Endothelial cell of umbilical vein (primary cell): ENCODE data around the gene TNS1. TPM values are rescaled to one million over a fixed set of nuclear protein-coding genes. Genes with fewer than 3 reads are reported as not detected.

Experiments
- BruUV-seq: library from RNA; stranded (reverse); fragments of 400-500 nt; replicated peaks from 2 replicates; lab custom pipeline; 2021; lab: Mats Ljungman, UMichigan
- CTCF ChIA-PET: fragments of 300-600, 350-600 bp; sonication (Branson Sonifier 250); formaldehyde crosslinking; loops from one replicate; lab custom pipeline; 2021; ENCODE audit warnings: antibody characterized with exemption, inconsistent platforms; lab: Charles Lee
- POLR2A ChIA-PET: fragments of 300-600, 350-600 bp; sonication (Branson Sonifier 250); formaldehyde crosslinking; loops from one replicate; lab custom pipeline; 2021; ENCODE audit warnings: antibody characterized with exemption, inconsistent platforms; lab: Charles Lee
- DNase-seq: peaks from one replicate; pipeline ENCODE4 v3.0.0-alpha.2; 2011; ENCODE audit warnings: low read depth, low spot score
- FAIRE-seq: peaks from 2 replicates; lab custom pipeline; 2011; peaks lifted over from hg19 to GRCh38; lab: Jason Lieb, UNC
- H2AFZ ChIP-seq: 2 replicates; pipeline ENCODE4 v1.6.0; 2012; ENCODE audit warnings: low read depth, low read length, control low read depth, inconsistent platforms
- H3K27ac ChIP-seq: 2 replicates; pipeline ENCODE4 v1.5.1; 2011; ENCODE audit warnings: low read depth, mild to moderate bottlenecking, control low read depth, low read length, moderate library complexity; ENCODE audit not compliant: insufficient read depth
- H3K27me3 ChIP-seq, 2 experiments: 2 replicates each; pipeline versions ENCODE4 v1.6.0 to v1.6.1; 2011; ENCODE audit warnings: low read length in 2 of 2, mixed read lengths in 1 of 2; ENCODE audit not compliant: control insufficient read depth in 2 of 2, insufficient read depth in 2 of 2
- H3K36me3 ChIP-seq, 2 experiments: 2 replicates in 1 of 2; 3 replicates in 1 of 2; pipeline ENCODE4 v1.5.1; 2011; ENCODE audit warnings: low read length in 2 of 2, mild to moderate bottlenecking in 1 of 2, moderate library complexity in 1 of 2; ENCODE audit not compliant: control insufficient read depth in 2 of 2, insufficient read depth in 2 of 2; ENCODE audit errors: extremely low read depth in 1 of 2
- H3K4me1 ChIP-seq: 3 replicates; pipeline ENCODE4 v1.5.1; 2011; ENCODE audit warnings: mild to moderate bottlenecking, low read length; ENCODE audit not compliant: control insufficient read depth, insufficient read depth; ENCODE audit errors: extremely low read depth
- H3K4me2 ChIP-seq: 2 replicates; pipeline ENCODE4 v1.6.1; 2011; ENCODE audit warnings: low read length, control low read depth, mixed read lengths; ENCODE audit not compliant: insufficient read depth
- H3K4me3 ChIP-seq, 3 experiments: fragments of 200-600 bp in 1 of 3; sonication (generic), shearing (Covaris generic) in 1 of 3; replicated peaks in 1 of 3; 2 replicates each; pipeline ENCODE4 v1.5.1; 2011 to 2016; ENCODE audit warnings: control low read depth in 3 of 3, low read length in 3 of 3, mild to moderate bottlenecking in 2 of 3, inconsistent platforms in 1 of 3, low read depth in 1 of 3, moderate library complexity in 1 of 3; ENCODE audit not compliant: insufficient read depth in 1 of 3
- H3K79me2 ChIP-seq: 2 replicates; pipeline ENCODE4 v1.6.0; 2012; ENCODE audit warnings: low read length, inconsistent platforms; ENCODE audit not compliant: control insufficient read depth, insufficient read depth
- H3K9ac ChIP-seq: replicated peaks from 2 replicates; pipeline ENCODE3; 2011; ENCODE audit warnings: low read length, control low read depth; ENCODE audit not compliant: insufficient read depth; ENCODE audit errors: extremely low read depth
- H3K9me1 ChIP-seq: replicated peaks from 3 replicates; pipeline ENCODE4 v1.6.0; 2011; ENCODE audit warnings: mild to moderate bottlenecking, low read length; ENCODE audit not compliant: control insufficient read depth, insufficient read depth; ENCODE audit errors: extremely low read depth
- H3K9me3 ChIP-seq: replicated peaks from 2 replicates; pipeline ENCODE4 v1.5.1; 2012; ENCODE audit warnings: low read length, inconsistent platforms; ENCODE audit not compliant: control insufficient read depth, insufficient read depth
- H4K20me1 ChIP-seq: replicated peaks from 2 replicates; pipeline ENCODE3; 2011; ENCODE audit warnings: mild to moderate bottlenecking, low read length; ENCODE audit not compliant: control insufficient read depth, insufficient read depth; ENCODE audit errors: extremely low read depth
- CTCF ChIP-seq, 2 donors: IDR thresholded peaks; 1 replicate in 1 of 2; 2 replicates in 1 of 2; pipeline ENCODE4 v1.5.1; 2011; ENCODE audit warnings: low read length in 2 of 2, mild to moderate bottlenecking in 2 of 2, moderate library complexity in 2 of 2, control low read depth in 1 of 2, inconsistent platforms in 1 of 2, low read depth in 1 of 2; ENCODE audit not compliant: insufficient read depth in 1 of 2; ENCODE audit errors: extremely low read depth in 1 of 2
- EZH2 ChIP-seq: IDR thresholded peaks from 2 replicates; pipeline ENCODE4 v1.6.1; 2012; ENCODE audit warnings: borderline replicate concordance, low read depth, mild to moderate bottlenecking, moderate library complexity, low read length, inconsistent platforms; ENCODE audit not compliant: severe bottlenecking
- FOS ChIP-seq: IDR thresholded peaks from 2 replicates; pipeline ENCODE4 v1.6.1; 2011; ENCODE audit warnings: mild to moderate bottlenecking, low read length, moderate library complexity, borderline replicate concordance; ENCODE audit not compliant: insufficient read depth
- MYC ChIP-seq: IDR thresholded peaks from one replicate; pipeline ENCODE4 v1.6.1; 2011; ENCODE audit warnings: mild to moderate bottlenecking, low read depth, low read length
- POLR2A ChIP-seq: IDR thresholded peaks from 2 replicates; pipeline ENCODE4 v1.6.1; 2012; ENCODE audit warnings: low read depth, mild to moderate bottlenecking, control low read depth, low read length
- POLR2AphosphoS5 ChIP-seq: IDR thresholded peaks from 2 replicates; pipeline ENCODE4 v1.6.1; 2012; ENCODE audit warnings: low read depth, mild to moderate bottlenecking, control low read depth, low read length, moderate library complexity; ENCODE audit not compliant: insufficient read depth
- dilution Hi-C: fragments of 300-500 bp; cut with MboI; formaldehyde crosslinking; loops from one replicate; pipeline ENCODE4 v1.15.0; 2019; ENCODE audit warnings: low sequenced_read_pairs; ENCODE audit not compliant: extremely low pct_ligation_motif_present
- intact Hi-C: fragments of 100-400 bp; cut with micrococcal nuclease; formaldehyde crosslinking; loops from one replicate; pipeline ENCODE4 v1.10.0; 2022
- polyA plus RNA-seq, 4 experiments: library from polyadenylated mRNA; depleted of rRNA in 3 of 4; stranded (reverse) in 3 of 4; unstranded in 1 of 4; fragments of >200 nt; gene quantifications; 2 replicates each; pipeline versions ENCODE4 v1.2.1 to v1.2.3, GENCODE V29; 2011 to 2012; ENCODE audit warnings: missing spikeins in 1 of 4
- total RNA-seq: library from RNA; stranded (reverse); gene quantifications from 2 replicates; pipeline ENCODE4 v1.2.3, GENCODE V29; 2021
- TF ChIP-seq, protein P1 (sequence below): IDR thresholded peaks from 2 replicates; pipeline ENCODE4 v1.6.1; 2011; ENCODE audit not compliant: insufficient read depth, insufficient read length

Gene TNS1
- total and polyA plus RNA-seq, 2 donors (not counting 3 experiments of a cell fraction or from before 2014, with no cell fraction given): 11.0 to 52.1 TPM

DNA sequence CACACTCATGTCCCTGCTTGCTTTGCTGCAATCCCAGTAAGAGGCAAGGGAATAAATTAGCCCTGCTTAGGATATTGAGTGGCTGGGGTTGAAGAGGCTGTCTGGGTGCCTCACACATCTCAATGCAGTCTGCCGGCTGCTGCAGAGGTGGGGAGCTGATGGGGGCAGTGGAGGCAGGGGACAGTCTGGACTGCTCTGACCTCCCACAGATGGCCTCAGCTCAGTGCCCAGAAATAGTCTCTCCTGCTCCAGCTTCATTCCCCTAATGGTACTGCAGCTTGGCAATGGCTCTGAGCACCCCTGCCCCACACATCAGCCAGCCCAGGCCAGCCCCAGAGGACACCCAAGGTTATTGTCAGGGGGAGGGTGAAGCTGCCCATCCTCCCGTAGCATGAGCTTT, 21.5 kb upstream of the TNS1 start:
- Histone ChIP-seq H4K20me1 (no peaks in the 10 kb centered on the region), H3K27me3 (no peaks in the 10 kb centered on the region), H3K9me1 (no peaks in the 10 kb centered on the region), H3K36me3 (no peaks in the 10 kb centered on the region), H3K4me1 (no peaks in the 10 kb centered on the region), H3K9me3 (no peaks in the 10 kb centered on the region), H3K4me2 (no peak overlapping the region), H3K4me3 (no peak overlapping the region), H3K79me2 (no peaks in the 10 kb centered on the region), H3K27ac (no peak overlapping the region), H2AFZ (no peak overlapping the region), H3K9ac (no peak overlapping the region)
- ChIA-PET CTCF (interaction anchor here (0.9 to 2.9 kb wide), 3 partner anchors 10 to 238 kb away, joined by 3 to 11 read pairs (median 9); no protein-coding TSS in a partner anchor), POLR2A (no interaction called here)
- no TSS peak for BruUV-seq
- FAIRE-seq: no peak
- dilution Hi-C loops: no loop called here
- DNase-seq: no peak
- TF ChIP-seq MYC (no peak), FOS (no peak), EZH2 (no peak), CTCF (IDR thresholded peaks at IDR 0.05; ENCODE audit: extremely low read depth in 1 of 2, insufficient read depth in 1 of 2, low read depth in 1 of 2, low read length in 2 of 2) (no peak), POLR2A (no peak), POLR2AphosphoS5 (no peak)
- TF ChIP-seq, protein P1, sequence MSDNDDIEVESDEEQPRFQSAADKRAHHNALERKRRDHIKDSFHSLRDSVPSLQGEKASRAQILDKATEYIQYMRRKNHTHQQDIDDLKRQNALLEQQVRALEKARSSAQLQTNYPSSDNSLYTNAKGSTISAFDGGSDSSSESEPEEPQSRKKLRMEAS: no peak
- intact Hi-C loops: no loop called here
